RWPE1 (cell line): Measurements from ENCODE around the gene TRPM3.

Experiments used
- CTCF ChIA-PET: fragments of 350-600 bp; sonication (Branson Sonifier 250); formaldehyde crosslinking; extraction: SDS; loops from one replicate; lab custom pipeline; 2021; lab: Yijun Ruan, JAX
- POLR2A ChIA-PET: fragments of 400-600 bp; formaldehyde crosslinking; extraction: SDS; loops from one replicate; lab custom pipeline; 2020; ENCODE audit warnings: antibody characterized with exemption; ENCODE audit not compliant: low non-redundant PET; lab: Yijun Ruan, JAX
- DNase-seq: peaks from one replicate; pipeline ENCODE4 v3.0.0; 2012; ENCODE audit warnings: low spot score
- H3K27ac ChIP-seq: fragments of 450-650 bp; 2 replicates; pipeline ENCODE4 v1.5.1; 2017
- CTCF ChIP-seq: fragments of 450-650 bp; conservative IDR thresholded peaks from 2 replicates; pipeline ENCODE4 v1.5.1; 2017; ENCODE audit warnings: low read depth, mild to moderate bottlenecking

The TRPM3 gene

DNA sequence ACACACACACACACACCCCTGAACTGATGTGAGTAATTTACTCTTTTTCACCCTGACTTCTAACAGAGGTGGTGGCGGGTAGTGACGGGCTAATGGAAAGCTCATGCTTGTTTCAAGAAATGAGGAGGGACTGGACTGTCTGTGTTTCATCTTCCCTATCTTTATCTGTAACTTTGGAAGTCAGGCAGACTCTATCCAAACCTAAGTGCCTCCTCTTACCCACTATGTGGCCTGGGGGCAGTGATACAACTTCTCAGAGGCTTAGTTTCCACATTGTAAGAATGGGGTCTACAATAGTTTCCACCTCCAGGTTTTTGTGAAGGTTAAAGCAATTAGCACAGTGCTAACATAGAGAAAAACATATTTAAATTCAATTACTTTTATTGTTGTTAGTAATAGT, 5.9 kb upstream of the TRPM3 start:
- CTCF ChIA-PET, result no interaction called here
- POLR2A ChIA-PET, result no interaction called here
- H3K27ac ChIP-seq, result no peak overlapping the region
- no peak for DNase-seq
- no peak for TF ChIP-seq CTCF

DNA sequence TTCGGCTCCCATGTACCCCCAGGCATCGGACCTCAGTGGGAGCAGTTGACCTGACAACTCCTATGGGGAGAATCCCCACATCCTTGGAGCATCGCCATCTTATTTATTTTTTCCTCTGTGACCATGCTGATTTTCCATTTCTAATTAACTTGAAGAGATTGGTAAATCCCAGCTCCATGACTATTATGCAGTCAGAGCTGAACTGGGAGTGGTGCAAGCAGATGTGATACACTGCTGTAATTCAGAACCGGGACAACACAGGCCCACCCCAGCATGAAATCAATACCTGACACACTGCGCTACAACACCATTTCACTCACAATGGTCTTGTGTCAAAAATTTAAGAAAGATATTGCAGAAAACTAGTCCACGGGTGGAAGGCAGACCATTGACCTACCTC, 1.0 kb upstream of the TRPM3 start:
- ChIA-PET POLR2A (no interaction called here), CTCF (no interaction called here)
- no peak overlapping the region for H3K27ac ChIP-seq
- no peak for TF ChIP-seq CTCF
- DNase-seq, result no peak

DNA sequence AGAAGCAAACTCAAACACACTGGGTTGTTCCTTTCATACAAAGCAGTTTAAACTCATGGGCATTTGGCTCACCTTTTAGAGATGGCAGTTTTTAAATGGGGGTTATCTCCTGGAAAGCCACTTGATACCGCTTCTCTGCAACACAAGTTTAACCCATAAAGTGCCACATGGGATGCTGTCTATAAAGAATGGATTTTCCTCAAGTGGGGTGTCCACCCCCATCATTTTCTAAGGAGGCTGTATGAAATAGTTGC, 528 bp upstream of the TRPM3 start:
- no peak for TF ChIP-seq CTCF
- CTCF ChIA-PET, result no interaction called here

GRCh38 chr9:71120501-71121247, 747 bp downstream of the TRPM3 start:
- no peak for TF ChIP-seq CTCF
- CTCF ChIA-PET, result interaction anchor here (0.6 kb wide), 2 partner anchors 8 to 37 kb away, joined by 3 to 4 read pairs; no protein-coding TSS in a partner anchor

More for the DNA sequence above, 528 bp upstream of the TRPM3 start:
- POLR2A ChIA-PET, result no interaction called here
- no peak overlapping the region for H3K27ac ChIP-seq
- DNase-seq, result no peak

DNA sequence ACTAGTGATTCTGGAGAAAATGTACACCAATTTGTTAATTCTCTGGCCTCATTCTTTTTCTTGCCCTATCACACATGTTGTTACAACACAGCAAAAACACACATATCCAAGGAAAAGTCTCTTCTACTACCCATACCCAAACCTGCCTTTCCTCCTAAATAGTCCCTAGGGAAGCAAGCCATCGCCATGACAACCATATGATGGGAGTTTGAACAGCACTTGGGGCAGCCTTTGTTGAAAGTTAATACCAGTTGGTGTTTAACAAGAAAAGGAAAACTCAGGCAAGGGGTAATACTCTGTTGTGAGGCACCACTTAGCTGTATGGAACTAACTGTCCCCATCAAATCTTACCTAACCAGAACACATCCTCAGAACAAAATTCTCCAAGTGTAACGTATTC, 1.7 kb downstream of the TRPM3 start:
- H3K27ac ChIP-seq, result no peak overlapping the region
- CTCF ChIA-PET, result no interaction called here
- no peak for DNase-seq
- no peak for TF ChIP-seq CTCF
- POLR2A ChIA-PET, result no interaction called here

More at GRCh38 chr9:71120501-71121247, 747 bp downstream of the TRPM3 start:
- POLR2A ChIA-PET, result no interaction called here
- DNase-seq, result no peak
- no peak overlapping the region for H3K27ac ChIP-seq

- DNase-seq, result no peak
- no peak for TF ChIP-seq CTCF
- H3K27ac ChIP-seq, result no peak overlapping the region
- CTCF ChIA-PET, result no interaction called here
- POLR2A ChIA-PET, result no interaction called here
Observed at GRCh38 chr9:71118324-71118723, 3.1 kb downstream of the TRPM3 start.
